Body of pancreas (tissue), 4 donors: ENCODE results near the gene RIPK4. TPM values are rescaled to one million over a fixed set of nuclear protein-coding genes. Genes with fewer than 3 reads are reported as not detected.

Experiments
- ATAC-seq: fragments of 150-250 bp; one replicate; pipeline ENCODE4 v1.9.1; 2016
- DNase-seq, 4 donors: peaks; one replicate each; pipeline ENCODE4 v3.0.0-alpha.2; 2019
- H3K27ac ChIP-seq, 4 donors: fragments of 200-600 bp; sonication (generic); 1 replicate in 3 of 4; 2 replicates in 1 of 4; pipeline versions ENCODE4 v1.5.1 to v1.6.1; 2016 to 2019; ENCODE audit warnings: mild to moderate bottlenecking in 1 of 4, mixed read lengths in 1 of 4, moderate library complexity in 1 of 4
- H3K27me3 ChIP-seq, 2 donors: fragments of 200-600 bp; sonication (generic); one replicate each; pipeline ENCODE4 v1.6.0; 2016; ENCODE audit warnings: mild to moderate bottlenecking in 1 of 2
- H3K36me3 ChIP-seq, 2 donors: fragments of 200-600 bp; sonication (generic); replicated peaks in 1 of 2; 2 replicates each; pipeline ENCODE4 v1.5.1; 2016; ENCODE audit warnings: low read depth in 2 of 2; ENCODE audit not compliant: insufficient read depth in 1 of 2
- H3K4me1 ChIP-seq: fragments of 200-600 bp; sonication (generic); one replicate; pipeline ENCODE4 v1.6.0; 2016
- H3K4me3 ChIP-seq, 2 donors: fragments of 200-600 bp; sonication (generic); 1 replicate in 1 of 2; 2 replicates in 1 of 2; pipeline ENCODE4 v1.5.1; 2016 to 2019
- H3K9me3 ChIP-seq, 3 donors: fragments of 200-600 bp; sonication (generic); 1 replicate in 2 of 3; 2 replicates in 1 of 3; pipeline ENCODE4 v1.5.1; 2016
- CTCF ChIP-seq, 7 experiments: fragments of 450-650 bp in 4 of 7; fragments of 200-600 bp in 3 of 7; sonication (generic) in 3 of 7; IDR thresholded peaks; one replicate each; pipeline ENCODE4 v1.5.1; 2016 to 2019; ENCODE audit warnings: antibody characterized with exemption in 7 of 7
- POLR2A ChIP-seq, 3 donors: fragments of 450-650 bp; IDR thresholded peaks; one replicate each; pipeline ENCODE4 v1.6.1; 2016; ENCODE audit warnings: antibody characterized with exemption in 3 of 3, mild to moderate bottlenecking in 2 of 3
- WGBS, 2 donors: methylation state at CpG; one replicate each; pipeline ENCODE4 v1.1.5; 2017; 5-methylcytosine and 5-hydroxymethylcytosine counted together
- intact Hi-C: fragments of 100-400 bp; cut with DNase I; formaldehyde crosslinking; loops from one replicate; pipeline ENCODE4 v1.15.1; 2023
- total RNA-seq, 2 donors: library from RNA; depleted of rRNA; stranded (reverse); fragments of >200 nt; gene quantifications; one replicate each; pipeline ENCODE4 v1.1.0, GENCODE V29; 2016

The RIPK4 gene
- total RNA-seq, 2 donors from 2014 or later = 14.5 to 18.1 TPM

- peak overlapping the region; percentile 90 to 97 (median 95) for H3K27ac ChIP-seq
- peaks cover 67% of the 10 kb centered on the region for H3K4me1 ChIP-seq
- ATAC-seq = peak; percentile 1
- peak overlapping the region; percentile 52 to 54 for H3K4me3 ChIP-seq
- intact Hi-C loops = no loop called here
- no peaks in the 10 kb centered on the region for H3K36me3 ChIP-seq
- H3K27me3 ChIP-seq = no peaks in the 10 kb centered on the region
- peak; percentile 35 to 63 (median 48) for DNase-seq
- TF ChIP-seq POLR2A (IDR thresholded peaks at IDR 0.05) = no peak
- TF ChIP-seq CTCF (IDR thresholded peaks at IDR 0.05) = no peak
- H3K9me3 ChIP-seq = no peaks in the 10 kb centered on the region
- 4 to 7% methylated on average over 5 to 71 of the region's 88 CpGs for WGBS, 2 donors
These were observed 624 bp downstream of the RIPK4 start for GRCh38 chr21:41765973-41766882.

- intact Hi-C loops = no loop called here
- no peak for DNase-seq
- Histone ChIP-seq H3K27me3 (no peaks in the 10 kb centered on the region), H3K9me3 (no peaks in the 10 kb centered on the region), H3K27ac (peak overlapping the region; percentile 90 to 97 (median 95)), H3K36me3 (no peaks in the 10 kb centered on the region), H3K4me1 (peaks cover 75% of the 10 kb centered on the region), H3K4me3 (peak overlapping the region; percentile 52 to 54)
- no peak for ATAC-seq
- WGBS, 2 donors = 15 to 28% methylated on average over 8 to 11 of the region's 11 CpGs
- TF ChIP-seq POLR2A (IDR thresholded peaks at IDR 0.05) = no peak
- no peak for TF ChIP-seq CTCF (IDR thresholded peaks at IDR 0.05)
These were observed 1.4 kb downstream of the RIPK4 start for GRCh38 chr21:41765420-41765821.

GRCh38 chr21:41764558-41765419 is 2.1 kb downstream of the RIPK4 start:
- no peaks in the 10 kb centered on the region for H3K27me3 ChIP-seq
- no peaks in the 10 kb centered on the region for H3K36me3 ChIP-seq
- H3K9me3 ChIP-seq = no peaks in the 10 kb centered on the region
- H3K4me3 ChIP-seq = no peak overlapping the region
- peak overlapping the region; percentile 90 to 97 (median 95) for H3K27ac ChIP-seq
- intact Hi-C loops = no loop called here
- TF ChIP-seq CTCF (IDR thresholded peaks at IDR 0.05) (peak in 1 of 7 experiments; percentile 0), POLR2A (IDR thresholded peaks at IDR 0.05) (peak in 2 of 3 donors; percentile 50)
- H3K4me1 ChIP-seq = peaks cover 79% of the 10 kb centered on the region
- 20 to 28% methylated on average over 7 of the region's 7 CpGs for WGBS, 2 donors
- ATAC-seq = peak; percentile 2
- DNase-seq = peak; percentile 57 to 76 (median 74)

- DNase-seq (peak in 1 of 4 donors; percentile 11), ATAC-seq (no peak)
- H3K4me3 ChIP-seq = no peak overlapping the region
- H3K36me3 ChIP-seq = no peaks in the 10 kb centered on the region
- TF ChIP-seq POLR2A (IDR thresholded peaks at IDR 0.05) = no peak
- no peak for TF ChIP-seq CTCF (IDR thresholded peaks at IDR 0.05)
- H3K9me3 ChIP-seq = no peaks in the 10 kb centered on the region
- peak overlapping the region; percentile 90 to 97 (median 95) for H3K27ac ChIP-seq
- intact Hi-C loops = no loop called here
- no peaks in the 10 kb centered on the region for H3K27me3 ChIP-seq
- WGBS, 2 donors = 29 to 63% methylated on average over 2 to 5 of the region's 8 CpGs
- peaks cover 79% of the 10 kb centered on the region for H3K4me1 ChIP-seq
These were observed 2.9 kb downstream of the RIPK4 start for GRCh38 chr21:41763996-41764395.
